OCI-LY3 (cell line): ENCODE data around the gene RRM2.

Source experiments
- CTCF ChIP-seq: fragments of 200-600, 300-600 bp; sonication (generic); IDR thresholded peaks from 2 replicates; pipeline ENCODE4 v1.5.1; 2014; ENCODE audit warnings: antibody characterized with exemption, low read length, low read depth
- EZH2phosphoT487 ChIP-seq: fragments of 200-600 bp; shearing (Covaris generic); IDR thresholded peaks from 2 replicates; pipeline ENCODE4 v1.6.1; 2018; ENCODE audit warnings: antibody characterized with exemption, mixed run types, low read depth

GRCh38 chr2:10180229-10180628 lies 57.7 kb downstream of the RRM2 start:
- TF ChIP-seq CTCF (no peak), EZH2phosphoT487 (no peak)
